Endodermal cell (in vitro differentiated cells): ENCODE measurements around the gene HDAC11. TPM values are rescaled to one million over a fixed set of nuclear protein-coding genes. Genes with fewer than 3 reads are reported as not detected.

Source experiments
- DNase-seq: peaks from one replicate; pipeline ENCODE4 v3.0.0-alpha.2; 2017
- H3K27ac ChIP-seq: 2 replicates; pipeline ENCODE4 v1.5.1; 2013; ENCODE audit warnings: mild to moderate bottlenecking, low read depth, low read length, moderate library complexity
- H3K27me3 ChIP-seq: 2 replicates; pipeline ENCODE4 v1.6.1; 2013; ENCODE audit warnings: mild to moderate bottlenecking, low read length, moderate library complexity; ENCODE audit not compliant: insufficient read depth, control insufficient read depth, poor library complexity, severe bottlenecking
- H3K36me3 ChIP-seq: 2 replicates; pipeline ENCODE4 v1.7.0; 2013; ENCODE audit warnings: mild to moderate bottlenecking, low read length, moderate library complexity; ENCODE audit not compliant: control insufficient read depth, insufficient read depth
- H3K4me1 ChIP-seq: one replicate; pipeline ENCODE4 v1.7.0; 2013; ENCODE audit warnings: low read length; ENCODE audit not compliant: control insufficient read depth, insufficient read depth
- H3K4me3 ChIP-seq: 2 replicates; pipeline ENCODE4 v1.5.1; 2013; ENCODE audit warnings: mild to moderate bottlenecking, low read length, moderate library complexity
- H3K9ac ChIP-seq: 2 replicates; pipeline ENCODE4 v1.6.1; 2013; ENCODE audit warnings: mild to moderate bottlenecking, low read length, moderate library complexity; ENCODE audit not compliant: poor library complexity, severe bottlenecking; ENCODE audit errors: extremely low read depth
- H3K9me3 ChIP-seq: 2 replicates; pipeline ENCODE4 v1.6.1; 2013; ENCODE audit warnings: mild to moderate bottlenecking, low read length, moderate library complexity; ENCODE audit not compliant: control insufficient read depth
- H3K27ac Mint-ChIP-seq: 2 replicates; pipeline ENCODE4 v1.8.0; 2020; ENCODE audit warnings: mixed read lengths
- H3K27me3 Mint-ChIP-seq: 2 replicates; pipeline ENCODE4 v1.8.0; 2021; ENCODE audit warnings: mild to moderate bottlenecking, mixed read lengths; ENCODE audit not compliant: insufficient read depth
- H3K36me3 Mint-ChIP-seq: 2 replicates; pipeline ENCODE4 v1.8.0; 2020; ENCODE audit warnings: low read depth, mixed read lengths
- H3K4me1 Mint-ChIP-seq: 2 replicates; pipeline ENCODE4 v1.8.0; 2020; ENCODE audit warnings: mixed read lengths
- H3K4me3 Mint-ChIP-seq: 2 replicates; pipeline ENCODE4 v1.8.0; 2020; ENCODE audit warnings: mild to moderate bottlenecking, moderate library complexity, mixed read lengths
- H3K9me3 Mint-ChIP-seq: 2 replicates; pipeline ENCODE4 v1.8.0; 2020; ENCODE audit warnings: mild to moderate bottlenecking, mixed read lengths
- CTCF ChIP-seq: fragments of 200-600 bp; sonication (generic); conservative IDR thresholded peaks from 2 replicates; pipeline ENCODE4 v1.5.0; 2021; ENCODE audit warnings: antibody characterized with exemption, mild to moderate bottlenecking
- WGBS, 2 experiments: methylation state at CpG; one replicate each; pipeline versions ENCODE4 v1.1.5 to v1.1.7; 2013; ENCODE audit warnings: missing lambda C conversion rate in 2 of 2, mixed read lengths in 1 of 2; ENCODE audit not compliant: insufficient coverage in 1 of 2, insufficient read length in 1 of 2; 5-methylcytosine and 5-hydroxymethylcytosine counted together
- total RNA-seq, 2 donors: library from RNA; stranded (reverse); fragmentation: NEBNext Ultra II Directional in 1 of 2; extraction: Animal tissue kit (Norgen Biotek cat#: 25700) in 1 of 2; gene quantifications; 2 replicates in 1 of 2; 3 replicates in 1 of 2; pipeline ENCODE4 v1.2.1, GENCODE V29; 2021

HDAC11 gene
- total RNA-seq, 2 donors from 2014 or later, result 17.0 to 17.1 TPM

GRCh38 chr3:13536432-13536831 is 56.3 kb downstream of the HDAC11 start:
- no peaks in the 10 kb centered on the region for H3K9me3 ChIP-seq
- peaks cover 10% of the 10 kb centered on the region for H3K4me1 Mint-ChIP-seq
- H3K4me3 Mint-ChIP-seq, result no peak overlapping the region
- no peak overlapping the region for H3K9ac ChIP-seq
- H3K4me3 ChIP-seq, result no peak overlapping the region
- no peaks in the 10 kb centered on the region for H3K9me3 Mint-ChIP-seq
- H3K36me3 Mint-ChIP-seq, result no peaks in the 10 kb centered on the region
- WGBS, 2 experiments, result 90 to 93% methylated on average over 3 of the region's 3 CpGs
- TF ChIP-seq CTCF, result no peak
- no peaks in the 10 kb centered on the region for H3K4me1 ChIP-seq
- no peaks in the 10 kb centered on the region for H3K27me3 ChIP-seq
- no peaks in the 10 kb centered on the region for H3K36me3 ChIP-seq
- H3K27ac Mint-ChIP-seq, result no peak overlapping the region
- DNase-seq, result no peak
- H3K27me3 Mint-ChIP-seq, result peaks cover 4% of the 10 kb centered on the region
- H3K27ac ChIP-seq, result no peak overlapping the region

- H3K36me3 Mint-ChIP-seq, result no peaks in the 10 kb centered on the region
- Histone ChIP-seq H3K4me1 (no peaks in the 10 kb centered on the region), H3K36me3 (no peaks in the 10 kb centered on the region), H3K4me3 (no peak overlapping the region), H3K27me3 (no peaks in the 10 kb centered on the region), H3K9me3 (no peaks in the 10 kb centered on the region), H3K9ac (no peak overlapping the region), H3K27ac (no peak overlapping the region)
- 63 to 72% methylated on average over 8 of the region's 8 CpGs for WGBS, 2 experiments
- no peak for TF ChIP-seq CTCF
- H3K9me3 Mint-ChIP-seq, result no peaks in the 10 kb centered on the region
- H3K4me3 Mint-ChIP-seq, result no peak overlapping the region
- no peak overlapping the region for H3K27ac Mint-ChIP-seq
- peaks cover 4% of the 10 kb centered on the region for H3K27me3 Mint-ChIP-seq
- peaks cover 10% of the 10 kb centered on the region for H3K4me1 Mint-ChIP-seq
- no peak for DNase-seq
Observed at GRCh38 chr3:13536832-13537231, 56.7 kb downstream of the HDAC11 start.

GRCh38 chr3:13537244-13537908 is 57.3 kb downstream of the HDAC11 start:
- H3K4me3 Mint-ChIP-seq, result no peak overlapping the region
- H3K27me3 Mint-ChIP-seq, result peaks cover 4% of the 10 kb centered on the region
- no peak for DNase-seq
- H3K9me3 Mint-ChIP-seq, result peaks cover 3% of the 10 kb centered on the region
- Histone ChIP-seq H3K9ac (no peak overlapping the region), H3K27me3 (no peaks in the 10 kb centered on the region), H3K27ac (no peak overlapping the region), H3K36me3 (no peaks in the 10 kb centered on the region), H3K9me3 (peaks cover 4% of the 10 kb centered on the region), H3K4me1 (no peaks in the 10 kb centered on the region), H3K4me3 (no peak overlapping the region)
- no peaks in the 10 kb centered on the region for H3K36me3 Mint-ChIP-seq
- 92 to 100% methylated on average over 4 to 6 of the region's 6 CpGs for WGBS, 2 experiments
- TF ChIP-seq CTCF, result no peak
- H3K4me1 Mint-ChIP-seq, result peaks cover 10% of the 10 kb centered on the region
- H3K27ac Mint-ChIP-seq, result no peak overlapping the region
